HG02884 (cell line): ENCODE results near the gene SEC61A1.

Source experiments
- ATAC-seq: cut with Tn5 transposase; IDR thresholded peaks from one replicate; pipeline ENCODE4 v1.9.1; 2021; ENCODE audit warnings: mild to moderate bottlenecking, moderate library complexity; ENCODE audit not compliant: unreplicated experiment

Gene SEC61A1

DNA sequence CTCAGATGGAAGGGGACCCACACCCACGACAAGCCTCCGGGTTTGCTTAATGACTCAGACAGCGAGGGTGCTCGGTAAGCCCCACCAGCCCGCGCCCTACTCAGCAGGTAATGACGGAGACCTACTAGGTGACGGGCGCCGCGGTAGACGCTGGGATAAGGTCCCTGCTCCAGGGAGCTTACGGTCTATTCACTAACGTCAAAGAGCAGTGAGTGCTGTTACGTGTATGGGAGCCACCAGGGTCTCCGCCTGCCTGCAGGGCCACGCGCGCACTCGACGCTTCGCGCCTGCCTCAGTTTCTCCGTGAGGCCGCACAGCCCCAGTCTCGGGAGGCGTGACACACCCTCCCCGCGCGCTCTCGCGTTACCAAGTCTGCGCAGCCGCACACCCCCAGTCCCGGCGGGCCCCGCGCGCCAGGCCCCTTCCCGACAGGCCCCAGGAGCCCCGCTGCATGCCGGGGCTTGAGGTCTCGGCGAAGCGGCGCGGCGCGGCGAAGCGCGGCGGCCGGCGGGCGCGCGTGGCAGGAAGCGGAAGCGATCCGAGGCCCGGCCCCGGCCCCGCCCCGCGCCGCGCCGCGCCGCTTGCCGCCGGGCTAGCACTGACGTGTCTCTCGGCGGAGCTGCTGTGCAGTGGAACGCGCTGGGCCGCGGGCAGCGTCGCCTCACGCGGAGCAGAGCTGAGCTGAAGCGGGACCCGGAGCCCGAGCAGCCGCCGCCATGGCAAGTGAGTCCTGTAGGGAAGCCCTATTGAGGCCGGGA is at the start of gene SEC61A1:
Gene SEC61A1, plus strand, starts transcription at position 601 of the 758 bp plus-strand sequence. Its CDS starts 116 bp downstream, at position 717.
- peak; percentile 91 for ATAC-seq

- no peak for ATAC-seq
Measured at GRCh38 chr3:128004661-128005060, 47.6 kb upstream of the SEC61A1 start.

DNA sequence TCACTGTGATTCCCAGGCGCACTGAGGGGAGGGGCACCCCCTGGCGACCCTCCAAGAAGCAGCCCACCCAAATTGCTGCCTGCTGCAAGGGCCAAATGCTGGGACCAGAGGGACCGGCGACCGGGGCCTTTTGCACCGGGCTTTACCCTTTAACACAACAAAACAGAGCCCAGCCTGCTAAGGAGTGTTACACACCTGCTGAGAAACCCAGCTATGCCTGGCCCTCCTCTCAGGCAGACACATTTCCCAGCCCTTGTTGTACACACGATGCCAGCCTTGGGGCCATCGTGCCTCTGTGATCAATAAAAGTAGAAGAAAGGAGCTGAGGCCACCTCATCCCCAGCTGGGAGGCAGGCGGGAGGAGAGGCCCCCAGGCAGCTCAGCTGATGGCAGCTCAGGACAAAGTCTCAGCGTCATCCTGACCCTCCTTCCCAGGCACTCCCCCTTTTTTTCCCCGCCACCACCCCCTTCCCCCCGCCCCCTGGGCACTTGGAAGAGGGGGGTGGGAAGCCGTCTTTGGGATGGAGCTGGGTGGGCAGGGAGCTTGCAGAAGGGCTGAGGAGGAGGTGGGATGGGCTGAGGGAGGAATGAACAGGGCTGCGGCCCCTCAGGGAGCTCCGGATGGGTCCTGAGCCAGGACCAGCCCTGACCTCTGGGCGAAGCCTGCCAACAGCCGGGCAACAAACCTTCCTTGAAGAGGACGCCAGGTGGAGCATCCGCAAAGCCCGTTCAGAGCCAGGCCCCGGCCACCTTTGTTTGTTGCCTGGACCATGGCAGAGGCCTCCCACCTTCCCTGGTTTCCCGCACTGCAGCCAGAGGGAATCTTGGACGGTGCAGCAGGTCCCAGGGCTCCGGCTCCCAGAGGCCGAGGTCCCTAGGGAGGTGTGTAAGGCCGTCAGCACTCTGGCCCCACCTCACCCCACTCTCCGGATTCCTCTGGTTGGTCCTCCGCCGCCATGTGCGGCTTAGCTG is 45.9 kb upstream of the SEC61A1 start:
- ATAC-seq: no peak

DNA sequence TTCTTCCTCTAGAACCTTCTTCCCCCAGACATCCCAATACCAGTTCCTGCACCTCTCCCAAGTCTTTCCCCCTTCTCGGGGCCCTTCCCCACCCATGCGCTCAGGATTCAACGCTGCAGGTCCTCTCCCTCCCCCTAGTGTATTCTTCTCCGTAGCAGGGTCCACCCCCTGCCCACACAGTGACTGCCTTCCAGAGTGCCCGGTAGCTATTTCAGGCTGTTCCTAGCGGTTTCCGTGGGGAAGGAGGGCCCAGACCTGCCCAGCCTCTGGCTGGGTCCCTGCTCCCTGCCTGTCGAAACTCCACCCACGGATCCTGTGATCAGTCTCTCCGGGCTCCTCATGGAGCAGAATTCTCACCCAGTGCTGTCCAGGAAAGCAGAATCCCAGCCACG is 45.2 kb upstream of the SEC61A1 start:
- no peak for ATAC-seq

GRCh38 chr3:128009952-128010846 is 42.0 kb upstream of the SEC61A1 start:
- ATAC-seq: no peak

DNA sequence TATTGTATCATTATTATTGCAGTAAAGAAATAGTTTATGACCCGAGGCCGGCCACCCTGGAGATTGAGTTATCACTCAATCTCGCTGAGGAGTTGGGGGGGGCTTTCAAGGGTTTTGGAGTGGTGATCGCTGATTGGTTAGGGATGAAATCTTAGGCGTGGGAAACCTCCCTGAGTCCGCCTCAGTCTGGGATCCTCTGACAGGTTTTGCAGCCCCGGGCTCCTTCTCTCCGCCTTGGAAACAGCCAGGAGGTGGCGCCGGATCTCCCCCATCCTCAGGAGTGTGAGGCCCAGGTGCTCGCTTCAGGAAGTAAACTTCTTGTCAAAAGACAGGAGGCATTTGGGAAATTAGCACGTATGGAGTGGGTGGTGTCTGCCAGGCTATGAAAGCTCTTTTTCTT is 41.1 kb upstream of the SEC61A1 start:
- ATAC-seq: no peak

DNA sequence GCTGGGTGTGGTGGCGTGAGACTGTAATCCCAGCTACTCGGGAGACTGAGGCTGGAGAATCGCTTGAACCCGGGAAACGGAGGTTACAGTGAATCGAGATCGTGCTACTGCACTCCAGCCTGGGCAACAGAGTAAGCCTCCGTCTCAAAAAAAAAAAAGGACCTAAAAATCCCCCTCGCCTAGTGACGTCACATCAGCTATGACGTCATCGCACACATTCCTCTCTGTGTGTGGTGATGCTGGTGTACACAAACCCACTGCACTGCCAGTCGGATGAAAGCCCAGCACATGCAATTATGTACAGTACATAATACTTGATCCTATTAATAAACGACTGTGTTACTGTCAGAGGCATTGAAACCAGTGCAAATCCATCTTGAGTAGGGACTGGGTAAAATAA is 40.2 kb upstream of the SEC61A1 start:
- no peak for ATAC-seq

DNA sequence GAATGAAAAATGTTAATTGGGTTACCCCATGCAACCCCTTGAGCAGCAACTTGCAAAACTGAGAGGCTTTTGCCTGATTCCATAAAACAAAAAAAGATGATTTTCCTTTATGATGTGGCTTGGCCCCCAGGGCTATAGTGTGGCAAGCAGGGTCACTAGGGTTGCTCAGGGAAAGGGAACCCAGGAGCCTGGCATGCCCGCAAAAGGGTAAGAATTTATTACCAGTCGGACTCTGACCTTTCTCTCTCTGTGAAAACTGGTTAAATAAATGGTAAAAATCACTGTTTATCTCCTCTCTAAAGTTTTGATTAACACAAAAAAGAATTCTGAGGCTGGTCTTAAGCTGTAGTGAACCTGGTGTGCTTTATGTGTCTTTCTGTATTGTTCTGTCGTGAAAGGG is 37.7 kb upstream of the SEC61A1 start:
- ATAC-seq: no peak

GRCh38 chr3:128016502-128016901 is 35.7 kb upstream of the SEC61A1 start:
- no peak for ATAC-seq

- ATAC-seq: no peak
Measured at GRCh38 chr3:128021768-128022372, 30.4 kb upstream of the SEC61A1 start.

GRCh38 chr3:128033102-128033501 is 19.1 kb upstream of the SEC61A1 start:
- ATAC-seq: no peak

GRCh38 chr3:128036119-128036518 is 16.1 kb upstream of the SEC61A1 start:
- no peak for ATAC-seq

- no peak for ATAC-seq
Measured at GRCh38 chr3:128040041-128040440, 12.2 kb upstream of the SEC61A1 start.

GRCh38 chr3:128040660-128041059 is 11.6 kb upstream of the SEC61A1 start:
- no peak for ATAC-seq

GRCh38 chr3:128041344-128041743 is 10.9 kb upstream of the SEC61A1 start:
- ATAC-seq: no peak

DNA sequence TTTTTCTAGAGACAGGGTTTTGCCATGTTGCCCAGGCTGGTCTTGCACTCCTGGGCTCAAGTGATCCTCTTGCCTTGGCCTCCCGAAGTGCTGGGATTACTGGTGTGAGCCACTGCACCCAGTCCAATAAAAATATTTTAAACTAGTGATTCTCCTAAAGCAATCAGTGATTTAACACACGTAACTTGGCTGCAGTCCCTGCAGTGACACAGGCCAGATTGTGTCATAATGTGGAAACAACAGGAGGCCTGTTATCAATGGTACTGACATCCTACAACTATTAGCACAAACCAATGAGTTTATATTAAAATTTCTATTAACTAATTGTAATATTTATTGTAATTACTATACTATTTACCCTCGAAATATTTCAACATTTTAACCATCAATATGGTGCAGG is 1.6 kb upstream of the SEC61A1 start:
- no peak for ATAC-seq

GRCh38 chr3:128051459-128051836 is 789 bp upstream of the SEC61A1 start:
- ATAC-seq: no peak

- ATAC-seq: peak; percentile 15
Measured at GRCh38 chr3:128052595-128053351, 536 bp downstream of the SEC61A1 start.

DNA sequence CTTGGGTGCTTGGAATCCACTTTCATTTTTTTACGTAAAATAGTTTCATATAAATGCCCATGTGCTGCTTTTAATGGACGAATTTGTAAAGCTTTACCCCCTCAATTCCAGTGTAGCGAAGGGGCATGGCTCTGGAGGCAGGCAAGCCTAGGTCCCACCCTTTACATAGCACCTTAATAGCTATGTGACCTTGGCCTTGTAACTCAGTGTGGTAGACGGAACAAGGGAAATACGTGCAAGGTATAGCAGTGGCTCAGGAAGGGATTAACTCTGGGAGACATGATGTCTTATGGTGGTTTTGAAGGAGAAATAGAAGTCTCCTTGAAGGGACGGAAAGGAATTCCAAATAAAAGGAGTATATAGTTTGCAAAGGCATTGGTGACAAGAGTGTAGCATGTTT is 1.4 kb downstream of the SEC61A1 start:
- no peak for ATAC-seq

DNA sequence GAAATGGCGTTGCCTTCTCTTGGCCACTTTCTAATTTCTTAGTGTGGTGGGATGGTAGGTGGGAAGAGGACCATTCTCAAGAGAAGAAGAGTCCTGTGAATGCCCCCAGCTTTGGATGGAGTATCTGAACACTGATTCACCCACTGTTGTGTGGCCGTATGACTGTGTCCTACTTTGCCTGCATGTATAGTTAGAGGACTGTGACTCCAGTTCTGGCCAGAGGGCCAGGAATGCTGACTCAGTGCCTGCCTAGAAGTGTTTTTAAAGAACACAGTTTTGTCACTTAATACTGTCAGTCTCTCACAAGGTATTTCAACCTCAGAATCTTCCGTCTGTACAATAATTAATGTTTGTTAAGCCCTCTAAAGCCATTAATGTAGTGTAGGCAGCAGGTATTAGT is 2.1 kb downstream of the SEC61A1 start:
- ATAC-seq: no peak
